Cardiac muscle cell (in vitro differentiated cells and primary cell): Measurements from ENCODE around the gene HYAL2. TPM values are rescaled to one million over a fixed set of nuclear protein-coding genes. Genes with fewer than 3 reads are reported as not detected.
A peak's percentile ranks its signal among the peaks of the same experiment; 100 is the strongest.
"Not testable (repeated sequence)": the region's sequence is repeated elsewhere in the genome, so short reads cannot be mapped to it uniquely, and the experiment has no call there.

Source experiments
- DNase-seq, 2 donors: peaks; one replicate each; pipeline versions ENCODE4 v3.0.0 to v3.0.0-alpha.2; 2010 to 2017; ENCODE audit warnings: low read depth in 1 of 2, low spot score in 1 of 2
- H3K27ac ChIP-seq: fragments of 200-600 bp; sonication (generic); 2 replicates; pipeline ENCODE4 v1.5.1; 2016
- H3K27me3 ChIP-seq: fragments of 200-600 bp; sonication (generic); 2 replicates; pipeline ENCODE4 v1.6.0; 2016; ENCODE audit warnings: control low read depth
- H3K36me3 ChIP-seq: fragments of 200-600 bp; sonication (generic); 2 replicates; pipeline ENCODE4 v1.5.1; 2016; ENCODE audit warnings: control low read depth
- H3K4me1 ChIP-seq: fragments of 200-600 bp; sonication (generic); 2 replicates; pipeline ENCODE4 v1.8.1; 2017; ENCODE audit warnings: low read depth, mild to moderate bottlenecking, mixed run types
- H3K4me3 ChIP-seq: fragments of 200-600 bp; sonication (generic); 2 replicates; pipeline ENCODE4 v1.5.1; 2016; ENCODE audit warnings: mild to moderate bottlenecking
- H3K9me3 ChIP-seq: fragments of 200-600 bp; sonication (generic); 2 replicates; pipeline ENCODE4 v1.5.1; 2017; ENCODE audit warnings: low read depth, mild to moderate bottlenecking, control low read depth
- CTCF ChIP-seq: IDR thresholded peaks from 2 replicates; pipeline ENCODE4 v1.5.1; 2012; ENCODE audit warnings: low read depth, mild to moderate bottlenecking, low read length
- polyA plus RNA-seq: library from polyadenylated mRNA; unstranded; fragments of >200 nt; fragmentation: Nextera tagmentation; extraction: Ambion mirVana; gene quantifications from 2 replicates; pipeline ENCODE4 v1.2.1, GENCODE V29; 2016
- total RNA-seq: library from RNA; depleted of rRNA; stranded (reverse); fragments of >200 nt; gene quantifications from 2 replicates; pipeline ENCODE4 v1.2.3, GENCODE V29; 2016

The HYAL2 gene
- total and polyA plus RNA-seq, 2 experiments from 2014 or later: 88.3 to 124 TPM

DNA sequence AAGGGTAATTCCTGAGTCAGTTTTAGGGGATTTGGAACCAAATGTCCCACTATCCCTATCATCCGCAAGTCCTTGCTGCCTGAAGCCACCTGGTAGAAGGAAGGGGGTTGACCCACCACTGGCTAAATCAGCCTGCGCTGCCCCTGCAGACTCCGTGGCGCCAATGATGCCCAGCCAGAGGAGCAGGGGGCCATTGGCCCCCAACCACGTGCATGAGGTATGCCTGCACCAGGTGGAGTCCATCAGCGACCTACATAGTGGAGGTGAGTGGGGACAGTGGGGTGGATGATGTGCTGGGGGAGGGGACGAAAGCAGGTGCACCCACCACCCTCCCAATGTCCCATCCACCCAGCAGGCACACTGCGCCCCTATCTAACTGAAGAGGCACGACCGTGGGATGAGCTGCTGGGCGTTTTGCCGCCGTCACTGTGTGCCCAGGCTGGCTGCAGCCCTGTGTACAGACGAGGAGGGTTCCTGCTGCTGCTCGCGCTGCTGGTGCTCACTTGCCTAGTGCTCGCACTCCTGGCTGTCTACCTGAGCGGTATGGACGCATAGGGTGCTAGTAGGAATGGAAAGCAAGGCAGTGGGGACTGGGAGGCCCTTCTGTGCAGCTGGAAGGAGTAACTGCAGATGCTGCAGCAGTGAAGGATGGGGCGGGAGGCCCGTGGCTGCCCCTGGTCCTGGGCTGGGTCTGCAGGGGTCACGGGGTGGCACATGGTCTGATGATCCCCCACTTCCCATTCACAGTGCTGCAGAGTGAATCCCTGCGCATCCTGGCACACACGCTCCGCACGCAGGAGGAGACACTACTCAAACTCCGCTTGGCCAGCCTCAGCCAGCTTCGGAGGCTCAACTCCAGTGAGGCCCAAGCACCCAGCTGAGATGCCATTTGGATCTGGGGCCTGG is 36.0 kb downstream of the HYAL2 start:
- Histone ChIP-seq H3K36me3 (no peaks in the 10 kb centered on the region), H3K4me1 (peaks cover 3% of the 10 kb centered on the region), H3K4me3 (no peak overlapping the region), H3K27ac (peak overlapping the region; percentile 85), H3K27me3 (no peaks in the 10 kb centered on the region), H3K9me3 (no peaks in the 10 kb centered on the region)
- DNase-seq: no peak
- TF ChIP-seq CTCF: no peak

DNA sequence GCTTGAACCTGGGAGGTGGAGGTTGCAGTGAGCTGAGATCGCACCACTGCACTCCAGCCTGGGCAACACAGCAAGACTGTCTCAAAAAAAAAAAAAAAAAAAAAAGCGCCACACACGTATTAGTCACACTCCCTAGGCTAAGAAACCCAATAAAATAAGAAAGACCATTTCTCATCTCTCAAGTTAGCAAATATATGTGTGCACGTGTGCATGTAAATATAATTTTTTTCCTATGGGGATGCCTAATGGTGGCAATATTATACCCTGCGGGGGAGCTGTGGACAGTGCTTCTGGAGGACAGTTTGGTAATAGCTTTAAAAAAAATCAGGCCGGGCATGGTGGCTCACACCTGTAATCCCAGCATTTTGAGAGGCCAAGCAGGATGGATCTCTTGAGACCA is 38.4 kb downstream of the HYAL2 start:
- not testable (repeated sequence) for H3K9me3 ChIP-seq, H3K4me3 ChIP-seq, H3K4me1 ChIP-seq

GRCh38 chr3:50279255-50280016 is 43.1 kb downstream of the HYAL2 start:
- Histone ChIP-seq H3K27ac (peak overlapping the region; percentile 76), H3K4me3 (no peak overlapping the region)
- no peak for TF ChIP-seq CTCF

More for the DNA sequence above, 38.4 kb downstream of the HYAL2 start:
- H3K36me3 ChIP-seq, H3K27ac ChIP-seq, H3K27me3 ChIP-seq, DNase-seq: not testable (repeated sequence)

DNA sequence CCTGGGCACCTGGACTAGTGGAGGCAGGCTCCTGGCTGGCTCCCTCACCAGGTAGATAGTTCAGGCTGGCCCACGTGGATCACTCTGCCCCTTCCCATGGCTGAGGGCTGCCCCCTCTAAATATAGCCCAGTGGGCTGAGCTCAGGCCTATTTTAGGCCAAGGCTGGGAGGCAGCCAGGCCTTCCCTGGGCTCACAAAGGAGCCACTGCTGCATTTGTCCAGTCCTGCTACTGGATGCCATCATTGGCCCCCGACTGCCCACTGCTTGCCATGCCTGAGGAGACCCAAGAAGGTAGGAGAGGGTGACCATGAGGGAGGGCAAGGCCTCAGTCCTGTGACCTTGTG is 43.7 kb downstream of the HYAL2 start, which contains the start of gene LSMEM2:
Gene LSMEM2, plus strand, starts transcription at position 208 of the 345 bp plus-strand sequence. Its CDS starts 27 bp downstream, at position 235.
- H3K4me3 ChIP-seq: no peak within 1 kb of the TSS
- peaks cover 26% of the 10 kb centered on the region for H3K27me3 ChIP-seq
- no peaks in the 10 kb centered on the region for H3K36me3 ChIP-seq
- no peaks in the 10 kb centered on the region for H3K9me3 ChIP-seq
- peak in 1 of 2 donors; percentile 61 for DNase-seq
- TF ChIP-seq CTCF: no peak
- H3K27ac ChIP-seq: peak within 1 kb of the TSS; percentile 76
- H3K4me1 ChIP-seq: peaks cover 14% of the 10 kb centered on the region

More at GRCh38 chr3:50279255-50280016, 43.1 kb downstream of the HYAL2 start:
- DNase-seq: no peak
- peaks cover 14% of the 10 kb centered on the region for H3K4me1 ChIP-seq
- no peaks in the 10 kb centered on the region for H3K36me3 ChIP-seq
- H3K9me3 ChIP-seq: no peaks in the 10 kb centered on the region
- peaks cover 22% of the 10 kb centered on the region for H3K27me3 ChIP-seq

GRCh38 chr3:50278123-50278879 is 44.2 kb downstream of the HYAL2 start:
- Histone ChIP-seq H3K9me3 (no peaks in the 10 kb centered on the region), H3K4me1 (peaks cover 14% of the 10 kb centered on the region), H3K36me3 (no peaks in the 10 kb centered on the region), H3K4me3 (no peak overlapping the region), H3K27me3 (peaks cover 32% of the 10 kb centered on the region), H3K27ac (peak overlapping the region; percentile 76)
- no peak for TF ChIP-seq CTCF
- no peak for DNase-seq
